Esophagus squamous epithelium (tissue), 5 donors: Measurements from ENCODE around the gene SEBOX. TPM values are rescaled to one million over a fixed set of nuclear protein-coding genes. Genes with fewer than 3 reads are reported as not detected.

ENCODE experiments used
- DNase-seq: peaks from one replicate; lab custom pipeline; 2025; lab: John Stamatoyannopoulos, UW
- H3K27ac ChIP-seq, 4 donors: fragments of 200-600 bp; sonication (generic); one replicate each; pipeline ENCODE4 v1.5.1; 2016 to 2019; ENCODE audit warnings: mild to moderate bottlenecking in 1 of 4
- H3K27me3 ChIP-seq, 4 donors: fragments of 200-600 bp; sonication (generic); 1 replicate in 3 of 4; 2 replicates in 1 of 4; pipeline versions ENCODE4 v1.5.1 to v1.6.0; 2017 to 2021; ENCODE audit warnings: antibody characterized with exemption in 1 of 4
- H3K36me3 ChIP-seq, 3 donors: fragments of 200-600 bp; sonication (generic); one replicate each; pipeline ENCODE4 v1.5.1; 2016 to 2019
- H3K4me1 ChIP-seq, 3 donors: fragments of 200-600 bp; sonication (generic); one replicate each; pipeline ENCODE4 v1.5.1; 2017 to 2019
- H3K4me3 ChIP-seq, 4 donors: fragments of 200-600 bp; sonication (generic); 1 replicate in 3 of 4; 2 replicates in 1 of 4; pipeline ENCODE4 v1.5.1; 2016 to 2019; ENCODE audit warnings: mild to moderate bottlenecking in 2 of 4, moderate library complexity in 1 of 4
- H3K9me3 ChIP-seq, 3 donors: fragments of 200-600 bp; sonication (generic); one replicate each; pipeline ENCODE4 v1.5.1; 2016 to 2019
- POLR2A ChIP-seq, 4 donors: fragments of 450-650 bp; IDR thresholded peaks; one replicate each; pipeline ENCODE4 v1.6.1; 2017; ENCODE audit warnings: antibody characterized with exemption in 4 of 4, mild to moderate bottlenecking in 4 of 4, moderate library complexity in 3 of 4
- WGBS, 2 donors: methylation state at CpG; one replicate each; pipeline ENCODE4 v1.1.5; 2018; 5-methylcytosine and 5-hydroxymethylcytosine counted together
- intact Hi-C: fragments of 100-400 bp; cut with DNase I; formaldehyde crosslinking; loops from one replicate; pipeline ENCODE4 v1.15.0; 2022
- total RNA-seq, 4 donors: library from RNA; depleted of rRNA; stranded (reverse); fragments of >200 nt; gene quantifications; one replicate each; pipeline ENCODE4 v1.1.0, GENCODE V29; 2016
- TF ChIP-seq, protein P1 (sequence below), 6 experiments: fragments of 450-650 bp in 4 of 6; fragments of 200-600 bp in 2 of 6; sonication (generic) in 2 of 6; IDR thresholded peaks; one replicate each; pipeline ENCODE4 v1.5.1; 2016 to 2019; ENCODE audit warnings: antibody characterized with exemption in 6 of 6, mild to moderate bottlenecking in 4 of 6, moderate library complexity in 4 of 6
- donor health status: DM: yes; HTN: yes; CAD: no.

The SEBOX gene
- total RNA-seq, 4 donors from 2014 or later = not detected

- intact Hi-C loops = no loop called here
- peak overlapping the region in 1 of 4 donors; percentile 10 for H3K27ac ChIP-seq
- 77 to 80% methylated on average over 7 of the region's 7 CpGs for WGBS, 2 donors
- no peak overlapping the region for H3K4me3 ChIP-seq
- H3K9me3 ChIP-seq = no peaks in the 10 kb centered on the region
- TF ChIP-seq, protein P1, sequence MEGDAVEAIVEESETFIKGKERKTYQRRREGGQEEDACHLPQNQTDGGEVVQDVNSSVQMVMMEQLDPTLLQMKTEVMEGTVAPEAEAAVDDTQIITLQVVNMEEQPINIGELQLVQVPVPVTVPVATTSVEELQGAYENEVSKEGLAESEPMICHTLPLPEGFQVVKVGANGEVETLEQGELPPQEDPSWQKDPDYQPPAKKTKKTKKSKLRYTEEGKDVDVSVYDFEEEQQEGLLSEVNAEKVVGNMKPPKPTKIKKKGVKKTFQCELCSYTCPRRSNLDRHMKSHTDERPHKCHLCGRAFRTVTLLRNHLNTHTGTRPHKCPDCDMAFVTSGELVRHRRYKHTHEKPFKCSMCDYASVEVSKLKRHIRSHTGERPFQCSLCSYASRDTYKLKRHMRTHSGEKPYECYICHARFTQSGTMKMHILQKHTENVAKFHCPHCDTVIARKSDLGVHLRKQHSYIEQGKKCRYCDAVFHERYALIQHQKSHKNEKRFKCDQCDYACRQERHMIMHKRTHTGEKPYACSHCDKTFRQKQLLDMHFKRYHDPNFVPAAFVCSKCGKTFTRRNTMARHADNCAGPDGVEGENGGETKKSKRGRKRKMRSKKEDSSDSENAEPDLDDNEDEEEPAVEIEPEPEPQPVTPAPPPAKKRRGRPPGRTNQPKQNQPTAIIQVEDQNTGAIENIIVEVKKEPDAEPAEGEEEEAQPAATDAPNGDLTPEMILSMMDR (IDR thresholded peaks at IDR 0.05) = no peak
- TF ChIP-seq POLR2A (IDR thresholded peaks at IDR 0.05) = no peak
- no peaks in the 10 kb centered on the region for H3K4me1 ChIP-seq
- no peak for DNase-seq
- H3K36me3 ChIP-seq = peaks cover 0 to 88% (median 11%) of the 10 kb centered on the region in 3 donors
- H3K27me3 ChIP-seq = no peaks in the 10 kb centered on the region
Observed at GRCh38 chr17:28397687-28398279, 32.8 kb upstream of the SEBOX start.

- intact Hi-C loops = no loop called here
- H3K4me1 ChIP-seq = no peaks in the 10 kb centered on the region
- WGBS, 2 donors = 89 to 97% methylated on average over 1 to 3 of the region's 3 CpGs
- peaks cover 0 to 88% (median 11%) of the 10 kb centered on the region in 3 donors for H3K36me3 ChIP-seq
- H3K27me3 ChIP-seq = no peaks in the 10 kb centered on the region
- no peak overlapping the region for H3K4me3 ChIP-seq
- no peak overlapping the region for H3K27ac ChIP-seq
- H3K9me3 ChIP-seq = no peaks in the 10 kb centered on the region
- DNase-seq = no peak
- TF ChIP-seq POLR2A (IDR thresholded peaks at IDR 0.05) = no peak
- TF ChIP-seq, protein P1 (IDR thresholded peaks at IDR 0.05) = no peak
Observed at GRCh38 chr17:28397275-28397674, 32.3 kb upstream of the SEBOX start.

GRCh38 chr17:28396635-28397239 lies 31.7 kb upstream of the SEBOX start:
- Histone ChIP-seq H3K27me3 (no peaks in the 10 kb centered on the region), H3K9me3 (no peaks in the 10 kb centered on the region), H3K27ac (no peak overlapping the region), H3K4me1 (no peaks in the 10 kb centered on the region), H3K4me3 (no peak overlapping the region), H3K36me3 (peaks cover 0 to 92% (median 11%) of the 10 kb centered on the region in 3 donors)
- 53 to 100% methylated on average over 1 to 3 of the region's 6 CpGs for WGBS, 2 donors
- TF ChIP-seq POLR2A (IDR thresholded peaks at IDR 0.05) = no peak
- TF ChIP-seq, protein P1 (IDR thresholded peaks at IDR 0.05) = no peak
- DNase-seq = no peak
- intact Hi-C loops = no loop called here

- Histone ChIP-seq H3K9me3 (no peaks in the 10 kb centered on the region), H3K27me3 (no peaks in the 10 kb centered on the region), H3K27ac (no peak overlapping the region), H3K36me3 (peaks cover 0 to 94% (median 11%) of the 10 kb centered on the region in 3 donors), H3K4me3 (no peak overlapping the region), H3K4me1 (no peaks in the 10 kb centered on the region)
- DNase-seq = no peak
- intact Hi-C loops = no loop called here
- TF ChIP-seq, protein P1 (IDR thresholded peaks at IDR 0.05) = no peak
- no peak for TF ChIP-seq POLR2A (IDR thresholded peaks at IDR 0.05)
- WGBS, 2 donors = 77% methylated on average over 4 of the region's 6 CpGs; no CpG with 5 or more reads in 1 of the 2 donors
Observed at GRCh38 chr17:28395968-28396367, 31.0 kb upstream of the SEBOX start.

DNA sequence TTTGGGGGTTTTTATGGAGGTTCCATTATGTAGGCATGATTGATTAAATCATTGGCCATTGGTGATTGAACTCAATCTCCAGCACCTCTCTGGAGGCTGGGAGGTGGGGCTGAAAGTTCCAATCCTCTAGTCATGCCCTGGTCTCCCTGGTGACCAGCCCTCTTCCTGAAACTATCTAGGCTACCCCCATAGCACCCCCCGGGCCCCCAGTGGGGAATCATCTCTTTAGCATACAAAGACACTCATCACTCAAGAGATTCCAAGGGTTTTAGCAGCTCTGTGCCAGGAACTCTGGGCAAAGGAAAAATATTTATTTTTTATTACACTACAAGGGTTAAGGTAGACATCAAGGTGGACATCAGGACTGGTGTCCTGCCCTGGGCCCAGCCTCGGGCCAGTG lies 30.4 kb upstream of the SEBOX start:
- Histone ChIP-seq H3K27ac (no peak overlapping the region), H3K36me3 (peaks cover 0 to 96% (median 11%) of the 10 kb centered on the region in 3 donors), H3K4me1 (no peaks in the 10 kb centered on the region), H3K27me3 (no peaks in the 10 kb centered on the region), H3K9me3 (no peaks in the 10 kb centered on the region), H3K4me3 (no peak overlapping the region)
- 56 to 78% methylated on average over 2 of the region's 2 CpGs for WGBS, 2 donors
- no peak for DNase-seq
- intact Hi-C loops = no loop called here
- TF ChIP-seq, protein P1 (IDR thresholded peaks at IDR 0.05) = no peak
- TF ChIP-seq POLR2A (IDR thresholded peaks at IDR 0.05) = no peak
